ENCODE results near the gene NCAM2. TPM values are rescaled to one million over a fixed set of nuclear protein-coding genes. Genes with fewer than 3 reads are reported as not detected.

NCAM2 gene
- total RNA-seq, 4 donors from 2014 or later: 0.46 to 2.9 (median 1.3) TPM

DNA sequence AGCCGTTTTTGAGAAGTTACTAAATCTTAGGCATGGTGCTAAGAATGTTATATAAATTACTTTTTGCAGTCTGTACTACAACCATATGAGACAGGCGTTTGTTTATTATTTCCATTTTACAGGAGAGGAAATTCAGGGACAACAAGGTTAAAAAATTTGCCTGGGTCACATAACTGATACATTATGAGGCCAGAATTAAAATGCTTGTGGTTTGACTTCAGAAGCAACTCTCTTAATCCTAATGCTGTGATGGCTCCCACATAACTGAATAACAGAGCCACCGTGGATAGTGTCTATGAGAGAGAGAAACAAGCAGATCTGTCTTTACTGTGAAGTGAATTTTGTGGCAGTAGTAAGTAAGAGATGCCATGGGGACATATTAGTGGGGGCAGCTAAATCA is 184.9 kb downstream of the NCAM2 start:
- Histone ChIP-seq H3K4me1 (no peaks in the 10 kb centered on the region), H3K9me3 (no peaks in the 10 kb centered on the region), H3K27me3 (no peaks in the 10 kb centered on the region), H3K36me3 (no peaks in the 10 kb centered on the region), H3K4me3 (replicated peaks in 1 of 3) (no peak overlapping the region), H3K27ac (no peak overlapping the region)
- TF ChIP-seq, protein P1, sequence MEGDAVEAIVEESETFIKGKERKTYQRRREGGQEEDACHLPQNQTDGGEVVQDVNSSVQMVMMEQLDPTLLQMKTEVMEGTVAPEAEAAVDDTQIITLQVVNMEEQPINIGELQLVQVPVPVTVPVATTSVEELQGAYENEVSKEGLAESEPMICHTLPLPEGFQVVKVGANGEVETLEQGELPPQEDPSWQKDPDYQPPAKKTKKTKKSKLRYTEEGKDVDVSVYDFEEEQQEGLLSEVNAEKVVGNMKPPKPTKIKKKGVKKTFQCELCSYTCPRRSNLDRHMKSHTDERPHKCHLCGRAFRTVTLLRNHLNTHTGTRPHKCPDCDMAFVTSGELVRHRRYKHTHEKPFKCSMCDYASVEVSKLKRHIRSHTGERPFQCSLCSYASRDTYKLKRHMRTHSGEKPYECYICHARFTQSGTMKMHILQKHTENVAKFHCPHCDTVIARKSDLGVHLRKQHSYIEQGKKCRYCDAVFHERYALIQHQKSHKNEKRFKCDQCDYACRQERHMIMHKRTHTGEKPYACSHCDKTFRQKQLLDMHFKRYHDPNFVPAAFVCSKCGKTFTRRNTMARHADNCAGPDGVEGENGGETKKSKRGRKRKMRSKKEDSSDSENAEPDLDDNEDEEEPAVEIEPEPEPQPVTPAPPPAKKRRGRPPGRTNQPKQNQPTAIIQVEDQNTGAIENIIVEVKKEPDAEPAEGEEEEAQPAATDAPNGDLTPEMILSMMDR (IDR thresholded peaks at IDR 0.05): no peak
- no peak for TF ChIP-seq POLR2A (IDR thresholded peaks at IDR 0.05)
- intact Hi-C loops (cut with DNase I): no loop called here
- WGBS, 2 donors: 77 to 91% methylated on average over 3 of the region's 3 CpGs
- DNase-seq: no peak

DNA sequence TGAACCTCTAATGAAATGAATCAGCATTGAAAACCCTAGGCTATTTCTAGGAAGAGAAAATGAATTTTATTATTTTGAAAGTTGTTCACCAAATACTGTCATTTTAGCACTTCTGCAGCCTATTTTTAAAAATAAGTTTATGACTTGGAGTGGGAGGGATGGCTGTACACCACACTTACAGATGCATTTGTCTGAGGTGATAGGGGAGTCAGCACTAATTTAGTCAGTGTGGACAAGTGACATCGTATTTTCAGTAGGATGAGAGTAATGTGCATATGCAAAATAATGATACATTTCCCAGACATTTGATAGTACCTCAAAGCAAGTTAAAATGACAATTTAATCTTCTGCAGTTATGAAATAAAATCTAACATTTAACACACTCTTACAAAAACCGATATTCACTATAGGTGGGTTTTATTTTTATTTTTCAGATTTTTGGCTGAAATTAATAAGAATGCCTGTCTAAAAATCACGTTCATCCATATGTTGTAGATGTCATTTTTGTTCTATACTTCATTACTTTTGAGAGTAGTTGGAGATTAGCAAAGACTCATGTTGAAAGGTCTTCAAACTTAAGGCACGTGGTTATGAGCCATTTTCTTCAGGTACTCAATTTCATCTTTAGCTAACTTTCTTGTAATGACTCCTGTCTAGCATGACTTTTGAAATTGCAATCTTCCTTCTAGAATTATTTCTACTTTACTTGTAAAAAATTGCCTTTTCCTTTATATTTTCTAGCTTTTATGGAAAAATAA is 186.7 kb downstream of the NCAM2 start:
- H3K27ac ChIP-seq: no peak overlapping the region
- intact Hi-C loops (cut with DNase I): no loop called here
- TF ChIP-seq POLR2A (IDR thresholded peaks at IDR 0.05): no peak
- TF ChIP-seq, protein P1 (IDR thresholded peaks at IDR 0.05): no peak
- H3K36me3 ChIP-seq: no peaks in the 10 kb centered on the region
- WGBS, 2 donors: 87 to 90% methylated on average over 4 of the region's 4 CpGs
- no peak for DNase-seq
- no peaks in the 10 kb centered on the region for H3K9me3 ChIP-seq
- no peaks in the 10 kb centered on the region for H3K4me1 ChIP-seq
- no peaks in the 10 kb centered on the region for H3K27me3 ChIP-seq
- no peak overlapping the region for H3K4me3 ChIP-seq (replicated peaks in 1 of 3)

DNA sequence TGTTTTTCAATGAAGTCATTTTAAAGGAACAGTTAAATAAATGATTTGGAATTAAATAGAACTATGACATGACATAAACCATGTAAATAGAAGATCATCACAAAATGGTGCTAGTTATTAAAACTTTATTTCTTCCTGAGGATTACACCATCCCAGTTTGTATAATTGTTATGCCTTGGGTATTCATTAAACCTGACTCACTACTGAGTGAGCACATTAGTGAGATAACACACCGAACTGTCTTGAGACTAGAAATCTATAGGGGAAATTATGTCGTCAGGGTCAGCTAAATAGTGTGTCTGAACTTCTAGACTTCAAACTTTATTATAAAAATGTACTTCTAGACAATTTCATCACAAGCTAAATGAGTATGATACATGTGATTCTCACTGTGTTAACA is 189.4 kb downstream of the NCAM2 start:
- intact Hi-C loops (cut with DNase I): no loop called here
- Histone ChIP-seq H3K4me1 (no peaks in the 10 kb centered on the region), H3K27me3 (no peaks in the 10 kb centered on the region), H3K4me3 (replicated peaks in 1 of 3) (no peak overlapping the region), H3K9me3 (no peaks in the 10 kb centered on the region), H3K27ac (no peak overlapping the region), H3K36me3 (no peaks in the 10 kb centered on the region)
- DNase-seq: no peak
- WGBS, 2 donors: 83 to 86% methylated on average over 2 of the region's 2 CpGs
- no peak for TF ChIP-seq POLR2A (IDR thresholded peaks at IDR 0.05)
- TF ChIP-seq, protein P1 (IDR thresholded peaks at IDR 0.05): no peak

DNA sequence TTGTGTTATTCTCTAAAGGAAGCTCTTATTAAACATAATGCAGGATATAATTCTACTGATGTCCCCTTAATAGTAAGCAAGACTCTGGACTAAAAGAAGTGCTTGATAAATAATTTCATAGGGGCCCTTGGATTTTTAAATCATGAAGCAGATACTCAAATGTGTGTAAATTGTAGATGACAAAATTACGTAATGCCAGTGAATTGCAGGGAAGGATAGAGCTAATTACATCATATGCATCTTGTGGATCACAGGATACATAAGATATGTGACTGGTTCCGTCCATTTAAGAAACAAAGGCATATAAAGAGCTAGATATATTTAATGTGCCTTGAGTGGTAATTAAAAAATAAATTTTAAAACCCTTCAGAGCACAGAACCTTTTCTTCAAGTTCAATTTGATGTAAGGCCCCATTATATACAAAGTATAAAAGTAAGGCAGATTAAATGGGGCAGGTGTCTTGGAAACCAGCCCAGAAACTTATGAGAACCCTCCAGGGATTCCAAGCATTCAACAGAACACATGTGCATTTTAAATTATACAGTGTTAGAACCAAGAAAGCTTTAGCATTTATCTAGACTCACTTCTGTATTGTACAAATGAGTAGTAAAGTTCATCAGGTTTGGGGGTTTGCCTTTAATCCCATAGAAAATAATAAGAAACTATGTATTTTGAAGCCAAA is 190.4 kb downstream of the NCAM2 start:
- no peak for TF ChIP-seq POLR2A (IDR thresholded peaks at IDR 0.05)
- TF ChIP-seq, protein P1 (IDR thresholded peaks at IDR 0.05): no peak
- WGBS, 2 donors: 87 to 89% methylated on average over 2 of the region's 2 CpGs
- H3K4me1 ChIP-seq: no peaks in the 10 kb centered on the region
- H3K4me3 ChIP-seq (replicated peaks in 1 of 3): no peak overlapping the region
- intact Hi-C loops (cut with DNase I): no loop called here
- H3K27ac ChIP-seq: no peak overlapping the region
- no peaks in the 10 kb centered on the region for H3K36me3 ChIP-seq
- H3K27me3 ChIP-seq: no peaks in the 10 kb centered on the region
- no peak for DNase-seq
- H3K9me3 ChIP-seq: no peaks in the 10 kb centered on the region

DNA sequence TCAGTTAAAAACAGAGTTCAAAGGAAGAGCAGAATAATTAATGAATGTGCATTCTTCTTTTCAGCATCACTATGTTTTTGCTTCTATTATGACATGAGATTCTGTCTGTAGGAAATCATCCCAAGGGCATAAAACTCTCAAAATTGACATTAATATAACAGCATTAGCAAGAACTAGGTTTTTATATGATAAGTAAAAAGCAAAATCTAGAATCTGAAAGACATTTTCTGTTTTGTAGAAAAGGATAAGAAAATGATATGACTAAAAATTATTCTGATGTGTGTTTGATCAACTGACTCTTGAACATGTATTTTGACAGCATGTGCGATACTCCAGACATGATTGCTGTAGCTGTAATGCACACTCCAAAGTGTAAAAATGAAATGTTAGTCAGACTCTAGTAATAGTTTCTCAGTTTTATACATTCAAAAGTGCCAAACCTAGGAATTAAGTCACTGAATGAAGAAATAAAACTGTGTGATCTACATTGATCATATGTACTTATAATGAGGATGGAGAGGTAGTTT is 197.3 kb downstream of the NCAM2 start:
- intact Hi-C loops (cut with DNase I): no loop called here
- H3K4me3 ChIP-seq (replicated peaks in 1 of 3): no peak overlapping the region
- 88 to 89% methylated on average over 1 of the region's 1 CpG for WGBS, 2 donors
- H3K9me3 ChIP-seq: no peaks in the 10 kb centered on the region
- H3K27me3 ChIP-seq: no peaks in the 10 kb centered on the region
- H3K27ac ChIP-seq: no peak overlapping the region
- no peaks in the 10 kb centered on the region for H3K4me1 ChIP-seq
- no peak for TF ChIP-seq POLR2A (IDR thresholded peaks at IDR 0.05)
- TF ChIP-seq, protein P1 (IDR thresholded peaks at IDR 0.05): no peak
- DNase-seq: no peak
- no peaks in the 10 kb centered on the region for H3K36me3 ChIP-seq

All from thyroid gland (tissue), 4 donors.